MCF 10A (cell line): ENCODE results near the gene BMP2K. TPM values are rescaled to one million over a fixed set of nuclear protein-coding genes. Genes with fewer than 3 reads are reported as not detected.

ENCODE experiments used
- BruUV-seq: library from RNA; stranded (reverse); fragments of 400-500 nt; replicated peaks from 2 replicates; lab custom pipeline; 2021; lab: Mats Ljungman, UMichigan
- CTCF ChIA-PET: fragments of 300-600 bp; sonication (Branson Sonifier 250); formaldehyde crosslinking; extraction: SDS; loops from one replicate; lab custom pipeline; 2021; ENCODE audit warnings: antibody characterized with exemption, inconsistent platforms; lab: Yijun Ruan, JAX
- POLR2A ChIA-PET: fragments of 300-600, 350-650 bp; sonication (Branson Sonifier 250); formaldehyde crosslinking; extraction: SDS; loops from one replicate; lab custom pipeline; 2020; ENCODE audit warnings: antibody characterized with exemption, inconsistent platforms; lab: Yijun Ruan, JAX
- DNase-seq: peaks from one replicate; pipeline ENCODE4 v3.0.0-alpha.2; 2018; ENCODE audit not compliant: unreplicated experiment
- H3K27ac Mint-ChIP-seq: one replicate; pipeline ENCODE4 v1.8.0; 2022; ENCODE audit warnings: mild to moderate bottlenecking, low read depth, mixed read lengths; ENCODE audit not compliant: unreplicated experiment
- H3K27me3 Mint-ChIP-seq: one replicate; pipeline ENCODE4 v1.8.0; 2022; ENCODE audit warnings: mixed read lengths; ENCODE audit not compliant: insufficient read depth, unreplicated experiment
- H3K36me3 Mint-ChIP-seq: one replicate; pipeline ENCODE4 v1.8.0; 2022; ENCODE audit warnings: mild to moderate bottlenecking, moderate library complexity, mixed read lengths; ENCODE audit not compliant: insufficient read depth, unreplicated experiment
- H3K4me1 Mint-ChIP-seq: one replicate; pipeline ENCODE4 v1.8.0; 2022; ENCODE audit warnings: mixed read lengths; ENCODE audit not compliant: insufficient read depth, unreplicated experiment
- H3K4me3 Mint-ChIP-seq: one replicate; pipeline ENCODE4 v1.8.0; 2022; ENCODE audit warnings: mild to moderate bottlenecking, moderate library complexity, mixed read lengths; ENCODE audit not compliant: unreplicated experiment
- H3K9me3 Mint-ChIP-seq: one replicate; pipeline ENCODE4 v1.8.0; 2022; ENCODE audit warnings: mixed read lengths; ENCODE audit not compliant: unreplicated experiment
- CTCF ChIP-seq: fragments of 200-600 bp; IDR thresholded peaks from one replicate; pipeline ENCODE4 v1.8.0; 2022; ENCODE audit warnings: antibody characterized with exemption, mild to moderate bottlenecking; ENCODE audit not compliant: unreplicated experiment
- intact Hi-C: fragments of 100-400 bp; cut with micrococcal nuclease; formaldehyde crosslinking; loops from 2 replicates; pipeline ENCODE4 v1.14.1; 2022
- microRNA-seq: library from miRNA; unstranded; fragments of <30 nt; microRNA quantifications from one replicate; pipeline ENCODE4 v1.2.0, GENCODE V29; 2022
- total RNA-seq: library from RNA; stranded (reverse); gene quantifications from 2 replicates; pipeline ENCODE4 v1.2.3, GENCODE V29; 2022

BMP2K gene
- total RNA-seq, 1 experiment from 2014 or later, result 47.3 TPM

- CTCF ChIA-PET, result interaction anchor here (0.6 to 4.0 kb wide), 23 partner anchors 10 to 1405 kb away, joined by 3 to 58 read pairs (median 4); partner anchors contain the start of gene PAQR3
- DNase-seq, result peak; percentile 45
- Mint-ChIP-seq H3K9me3 (no peaks in the 10 kb centered on the region), H3K4me1 (no peaks in the 10 kb centered on the region), H3K27ac (no peak overlapping the region), H3K27me3 (no peaks in the 10 kb centered on the region), H3K4me3 (no peak overlapping the region), H3K36me3 (no peaks in the 10 kb centered on the region)
- TF ChIP-seq CTCF, result peak; percentile 43
- no TSS peak for BruUV-seq
- POLR2A ChIA-PET, result interaction anchor here (0.5 to 1.1 kb wide), 4 partner anchors 9 to 1259 kb away, joined by 3 to 4 read pairs (median 3); partner anchors contain the start of gene PAQR3
- intact Hi-C loops, result loop anchor here (5.0 kb wide), 2 partner anchors 88 to 1368 kb away; no protein-coding TSS in a partner anchor
Measured at GRCh38 chr4:78953769-78954666, 177.9 kb downstream of the BMP2K start.

GRCh38 chr4:78956975-78957374 lies 180.8 kb downstream of the BMP2K start:
- no peak overlapping the region for H3K27ac Mint-ChIP-seq
- intact Hi-C loops, result no loop called here
- no peaks in the 10 kb centered on the region for H3K27me3 Mint-ChIP-seq
- TF ChIP-seq CTCF, result no peak
- DNase-seq, result no peak
- no peak overlapping the region for H3K4me3 Mint-ChIP-seq
- H3K9me3 Mint-ChIP-seq, result no peaks in the 10 kb centered on the region
- POLR2A ChIA-PET, result no interaction called here
- BruUV-seq, result no TSS peak
- H3K36me3 Mint-ChIP-seq, result no peaks in the 10 kb centered on the region
- peaks cover 5% of the 10 kb centered on the region for H3K4me1 Mint-ChIP-seq
- CTCF ChIA-PET, result interaction anchor here (1.0 kb wide), 1 partner anchor 85 kb away, joined by 4 read pairs; no protein-coding TSS in a partner anchor

GRCh38 chr4:78960926-78961325 lies 184.8 kb downstream of the BMP2K start:
- intact Hi-C loops, result no loop called here
- Mint-ChIP-seq H3K27ac (no peak overlapping the region), H3K9me3 (no peaks in the 10 kb centered on the region), H3K36me3 (no peaks in the 10 kb centered on the region), H3K27me3 (no peaks in the 10 kb centered on the region), H3K4me3 (no peak overlapping the region), H3K4me1 (peaks cover 5% of the 10 kb centered on the region)
- CTCF ChIA-PET, result interaction anchor here (1.6 kb wide), 1 partner anchor 8 kb away, joined by 4 read pairs; no protein-coding TSS in a partner anchor
- POLR2A ChIA-PET, result no interaction called here
- no peak for DNase-seq
- TF ChIP-seq CTCF, result no peak
- no TSS peak for BruUV-seq

Small RNA genes within 50 kb of the gene (microRNA-seq; reads per million reads assigned to microRNA genes)
- not detected for gene MIR5096

Other genes with a start within 250 kb of the BMP2K start
- gene ANXA3, start 224.6 kb upstream of the BMP2K start, total RNA-seq, result 260 and 272 TPM in 2 replicates
- gene PAQR3, start 163.1 kb downstream of the BMP2K start, total RNA-seq, result 11.2 and 19.1 TPM in 2 replicates